ENCODE measurements around the gene ARL4C.

ARL4C gene

GRCh38 chr2:234444893-234445292, 52.0 kb downstream of the ARL4C start:
- DNase-seq = peak; percentile 5

GRCh38 chr2:234444242-234444730, 52.6 kb downstream of the ARL4C start:
- DNase-seq = no peak
